Parathyroid adenoma (tissue), 2 donors: ENCODE results near the gene AMHR2.

ENCODE experiments used
- H2AFZ ChIP-seq: fragments of 300-600 bp; sonication (generic); one replicate; pipeline ENCODE4 v1.7.0; 2017; ENCODE audit warnings: antibody characterized with exemption, mild to moderate bottlenecking
- H3K27ac ChIP-seq: fragments of 300-600 bp; sonication (generic); one replicate; pipeline ENCODE4 v1.7.0; 2017
- H3K27me3 ChIP-seq: fragments of 300-600 bp; sonication (generic); one replicate; pipeline ENCODE4 v1.7.0; 2017; ENCODE audit warnings: low read length; ENCODE audit not compliant: control insufficient read depth, insufficient read depth
- H3K36me3 ChIP-seq: fragments of 300-600 bp; sonication (generic); one replicate; pipeline ENCODE4 v1.7.0; 2017; ENCODE audit warnings: low read length; ENCODE audit not compliant: control insufficient read depth, insufficient read depth
- H3K4me1 ChIP-seq: fragments of 300-600 bp; sonication (generic); one replicate; pipeline ENCODE4 v1.7.0; 2017; ENCODE audit warnings: control low read depth
- H3K4me2 ChIP-seq: fragments of 300-600 bp; sonication (generic); one replicate; pipeline ENCODE4 v1.7.0; 2017; ENCODE audit warnings: low read length
- H3K4me3 ChIP-seq: fragments of 300-600 bp; sonication (generic); one replicate; pipeline ENCODE4 v1.7.0; 2017; ENCODE audit warnings: low read depth, low read length
- H3K79me2 ChIP-seq: fragments of 300-600 bp; sonication (generic); one replicate; pipeline ENCODE4 v1.7.0; 2017; ENCODE audit warnings: control low read depth
- H3K9ac ChIP-seq: fragments of 300-600 bp; sonication (generic); one replicate; pipeline ENCODE4 v1.7.0; 2017; ENCODE audit warnings: mild to moderate bottlenecking
- H3K9me3 ChIP-seq: fragments of 300-600 bp; sonication (generic); one replicate; pipeline ENCODE4 v1.7.0; 2017; ENCODE audit warnings: low read length; ENCODE audit not compliant: control insufficient read depth
- CTCF ChIP-seq: fragments of 300-600 bp; sonication (generic); IDR thresholded peaks from one replicate; pipeline ENCODE4 v1.7.0; 2017; ENCODE audit warnings: antibody characterized with exemption, mild to moderate bottlenecking
- donor health status: primary hyperparathyroidism.

Gene AMHR2

GRCh38 chr12:53468282-53468681 lies 44.6 kb downstream of the AMHR2 start:
- no peak overlapping the region for H3K27ac ChIP-seq
- H3K9me3 ChIP-seq: no peaks in the 10 kb centered on the region
- peaks cover 17% of the 10 kb centered on the region for H3K4me1 ChIP-seq
- H3K4me2 ChIP-seq: no peak overlapping the region
- no peaks in the 10 kb centered on the region for H3K36me3 ChIP-seq
- H2AFZ ChIP-seq: no peak overlapping the region
- no peaks in the 10 kb centered on the region for H3K27me3 ChIP-seq
- TF ChIP-seq CTCF: no peak
- H3K9ac ChIP-seq: no peak overlapping the region
- no peak overlapping the region for H3K4me3 ChIP-seq
- H3K79me2 ChIP-seq: peaks cover 24% of the 10 kb centered on the region

GRCh38 chr12:53472056-53472582 lies 48.5 kb downstream of the AMHR2 start:
- Histone ChIP-seq H3K9ac (no peak overlapping the region), H3K4me2 (no peak overlapping the region), H3K4me3 (no peak overlapping the region), H3K9me3 (no peaks in the 10 kb centered on the region), H2AFZ (no peak overlapping the region), H3K79me2 (peaks cover 24% of the 10 kb centered on the region), H3K4me1 (peaks cover 40% of the 10 kb centered on the region), H3K27me3 (no peaks in the 10 kb centered on the region), H3K36me3 (no peaks in the 10 kb centered on the region), H3K27ac (no peak overlapping the region)
- TF ChIP-seq CTCF: no peak

GRCh38 chr12:53474077-53474476 lies 50.4 kb downstream of the AMHR2 start:
- Histone ChIP-seq H3K4me1 (peaks cover 44% of the 10 kb centered on the region), H3K36me3 (no peaks in the 10 kb centered on the region), H3K4me3 (no peak overlapping the region), H3K9ac (no peak overlapping the region), H3K9me3 (no peaks in the 10 kb centered on the region), H2AFZ (no peak overlapping the region), H3K27me3 (no peaks in the 10 kb centered on the region), H3K4me2 (no peak overlapping the region), H3K27ac (peak overlapping the region; percentile 1), H3K79me2 (peaks cover 22% of the 10 kb centered on the region)
- no peak for TF ChIP-seq CTCF

GRCh38 chr12:53474819-53475218 lies 51.2 kb downstream of the AMHR2 start:
- no peak for TF ChIP-seq CTCF
- Histone ChIP-seq H3K27ac (no peak overlapping the region), H3K36me3 (no peaks in the 10 kb centered on the region), H2AFZ (no peak overlapping the region), H3K4me3 (no peak overlapping the region), H3K4me2 (no peak overlapping the region), H3K27me3 (no peaks in the 10 kb centered on the region), H3K9me3 (no peaks in the 10 kb centered on the region), H3K4me1 (peaks cover 44% of the 10 kb centered on the region), H3K9ac (no peak overlapping the region), H3K79me2 (peaks cover 22% of the 10 kb centered on the region)

GRCh38 chr12:53476769-53477209 lies 53.1 kb downstream of the AMHR2 start:
- Histone ChIP-seq H3K9me3 (no peaks in the 10 kb centered on the region), H3K27me3 (no peaks in the 10 kb centered on the region), H3K4me3 (no peak overlapping the region), H3K4me1 (peaks cover 41% of the 10 kb centered on the region), H3K4me2 (no peak overlapping the region), H3K9ac (no peak overlapping the region), H2AFZ (no peak overlapping the region), H3K27ac (peak overlapping the region; percentile 21), H3K79me2 (peaks cover 22% of the 10 kb centered on the region), H3K36me3 (no peaks in the 10 kb centered on the region)
- peak; percentile 28 for TF ChIP-seq CTCF
